ENCODE measurements around the gene TUBG1.

DNA sequence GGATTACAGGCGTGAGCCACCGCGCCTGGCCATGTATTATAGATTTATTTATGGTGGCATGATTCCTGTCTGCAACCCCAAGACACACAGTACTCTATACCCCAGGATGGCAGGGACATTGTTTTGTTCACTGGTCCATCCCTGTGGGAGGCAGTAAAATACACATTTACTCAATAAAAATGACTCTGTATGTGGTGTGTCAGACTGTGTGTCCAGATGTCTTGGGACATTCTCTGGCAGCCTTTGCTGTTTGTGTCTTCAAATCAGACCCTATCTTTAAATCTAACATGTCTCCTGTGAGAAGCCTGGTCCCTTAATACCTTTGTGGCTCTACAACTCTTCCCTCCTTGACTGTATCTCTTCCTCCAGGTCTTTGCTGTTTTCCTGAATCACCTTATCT, 49.2 kb upstream of the TUBG1 start:
- TF ChIP-seq CTCF (IDR thresholded peaks at IDR 0.05) (no peak), POLR2A (IDR thresholded peaks at IDR 0.05) (no peak)

Data from heart left ventricle (tissue), 13 donors.